ENCODE data around the gene ATP8B4.

- TF ChIP-seq CTCF (conservative IDR thresholded peaks at IDR 0.05 in 1 of 2, IDR thresholded peaks at IDR 0.05 in 1 of 2; ENCODE audit: low read depth in 1 of 2, low read length in 2 of 2) = no peak
- TF ChIP-seq EZH2 (IDR thresholded peaks at IDR 0.05; ENCODE audit: low read length, missing control alignments) = no peak
Measured at GRCh38 chr15:50017522-50017921, 101.5 kb downstream of the ATP8B4 start.
